LHCN-M2 (cell line): ENCODE data around the gene KCNH5. TPM values are rescaled to one million over a fixed set of nuclear protein-coding genes. Genes with fewer than 3 reads are reported as not detected.

Experiments used
- DNase-seq: peaks from one replicate; pipeline ENCODE4 v3.0.0-alpha.2; 2012; ENCODE audit warnings: low read depth
- total RNA-seq: library from RNA; depleted of rRNA; stranded (reverse); fragments of >200 nt; gene quantifications from 2 replicates; pipeline ENCODE4 v1.2.3, GENCODE V29; 2014

KCNH5 gene
- total RNA-seq, 1 experiment from 2014 or later: 0.06 TPM

DNA sequence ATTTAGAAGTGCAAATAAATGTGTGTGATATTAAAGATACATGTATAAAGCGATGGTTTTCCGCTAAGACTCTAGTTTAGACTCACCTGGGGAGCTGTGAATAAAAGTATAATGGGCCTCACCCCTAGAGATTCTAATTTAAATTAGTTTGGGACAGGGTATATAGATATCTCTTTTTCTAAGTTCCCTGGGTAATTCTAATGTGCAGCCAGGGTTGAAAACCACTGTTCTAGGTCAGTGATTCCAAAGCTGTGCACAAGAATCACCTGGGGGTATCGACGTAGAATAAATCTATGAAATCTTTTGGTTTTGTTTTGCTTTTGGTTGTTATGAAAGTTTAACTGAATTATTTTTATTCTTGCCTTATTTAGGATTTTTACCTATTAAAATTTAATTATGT lies 302.1 kb downstream of the KCNH5 start:
- DNase-seq: no peak

DNA sequence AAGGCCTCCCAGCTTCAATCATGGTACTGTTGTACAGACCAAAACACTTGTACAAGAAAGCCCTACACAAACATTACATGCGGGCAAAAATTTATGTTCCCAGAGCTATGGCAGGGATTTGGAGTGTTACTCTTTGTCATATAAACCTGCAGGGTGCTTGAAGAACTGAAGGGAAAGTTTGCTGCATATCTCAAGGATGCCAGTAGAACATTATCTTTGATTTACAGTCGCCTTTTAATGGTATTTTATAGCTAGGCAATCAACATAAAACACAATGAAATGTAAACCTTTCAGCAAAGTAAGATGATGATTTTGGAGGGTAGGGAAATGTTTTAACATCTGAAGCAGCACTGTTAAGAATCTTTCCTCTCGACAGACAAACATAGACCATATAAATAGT lies 305.6 kb downstream of the KCNH5 start:
- no peak for DNase-seq

DNA sequence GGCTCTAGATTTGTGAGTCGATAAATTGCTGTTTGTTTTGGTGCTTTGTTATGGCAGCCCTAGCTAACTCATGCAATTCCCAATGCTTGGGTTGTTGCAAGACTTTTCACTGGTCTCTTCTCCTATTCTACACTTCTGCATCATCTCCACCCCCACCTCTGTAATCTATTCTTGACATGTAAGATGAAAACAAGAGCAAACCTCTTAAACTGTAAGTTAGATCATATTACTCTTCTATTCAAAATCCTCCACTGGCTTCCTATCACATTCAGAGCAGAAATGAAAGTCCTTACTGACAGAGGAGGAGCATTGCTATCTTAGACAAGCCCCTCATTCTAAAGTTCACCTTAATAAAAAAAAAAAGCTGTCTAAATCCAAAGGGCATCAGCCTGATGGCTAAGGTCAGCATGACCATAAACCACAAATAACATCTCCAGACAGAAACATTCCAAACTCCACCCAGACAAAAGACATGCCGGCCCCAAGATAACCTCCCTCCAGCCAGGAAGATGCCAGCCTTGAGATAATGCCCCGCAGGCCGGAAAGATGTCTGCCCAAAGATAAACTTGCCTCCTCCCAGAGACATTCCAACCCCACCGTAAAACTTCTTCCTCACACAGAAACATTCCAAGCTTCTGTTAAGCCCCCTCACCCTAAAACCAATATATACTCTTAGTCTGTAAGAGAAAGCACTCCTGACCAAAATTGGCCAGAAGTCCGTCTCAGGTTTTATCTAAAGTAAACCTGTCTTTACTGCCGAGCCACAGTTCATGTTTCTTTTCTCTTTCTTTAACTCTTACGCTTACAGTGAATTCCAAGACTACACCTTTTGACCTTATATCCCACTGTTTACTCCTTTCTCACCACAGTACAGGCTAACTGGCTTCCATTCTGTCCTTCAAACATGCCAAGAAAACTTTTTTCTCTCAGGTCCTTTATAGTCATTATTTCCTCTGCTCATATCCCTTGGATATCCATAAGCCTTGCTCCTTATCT lies 308.9 kb downstream of the KCNH5 start:
- no peak for DNase-seq

GRCh38 chr14:62734831-62735230 lies 310.4 kb downstream of the KCNH5 start:
- no peak for DNase-seq

DNA sequence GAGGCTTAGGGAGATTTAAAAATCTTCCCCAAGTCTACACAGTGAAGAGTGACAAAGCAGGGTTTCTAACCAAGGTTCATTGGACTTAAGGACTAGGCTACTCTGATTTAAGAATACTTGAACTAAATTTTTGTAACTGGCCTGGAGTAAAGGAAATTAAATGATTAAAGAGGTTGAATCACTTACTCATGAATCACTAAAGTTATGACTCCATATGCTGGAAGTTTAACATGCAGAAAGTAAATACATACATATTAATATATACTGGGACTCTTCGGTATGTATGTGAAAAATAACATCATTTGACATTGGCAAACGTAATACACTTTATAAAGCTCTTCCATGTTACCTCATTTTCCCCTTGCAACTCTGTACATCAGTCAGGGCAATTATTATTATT lies 322.9 kb downstream of the KCNH5 start:
- DNase-seq: no peak

DNA sequence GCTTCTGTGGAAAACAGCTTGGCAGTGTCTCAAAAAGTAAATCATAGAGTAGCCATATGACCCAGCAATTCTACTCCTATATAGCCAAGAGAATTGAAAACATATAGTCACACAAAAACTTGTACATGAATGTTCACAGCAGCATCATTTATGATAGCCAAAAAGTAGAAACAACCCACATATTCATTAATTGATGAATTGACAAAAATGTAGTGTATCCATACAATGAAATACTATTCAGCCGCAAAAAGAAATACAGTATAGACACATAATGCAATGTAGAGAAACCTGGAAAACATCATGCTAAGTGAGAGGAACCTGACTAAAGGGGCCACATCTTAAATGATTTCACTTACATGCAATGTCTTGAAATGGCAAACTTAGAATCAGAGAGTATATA lies 326.6 kb downstream of the KCNH5 start:
- DNase-seq: no peak

GRCh38 chr14:62711351-62712023 lies 333.8 kb downstream of the KCNH5 start:
- DNase-seq: no peak

DNA sequence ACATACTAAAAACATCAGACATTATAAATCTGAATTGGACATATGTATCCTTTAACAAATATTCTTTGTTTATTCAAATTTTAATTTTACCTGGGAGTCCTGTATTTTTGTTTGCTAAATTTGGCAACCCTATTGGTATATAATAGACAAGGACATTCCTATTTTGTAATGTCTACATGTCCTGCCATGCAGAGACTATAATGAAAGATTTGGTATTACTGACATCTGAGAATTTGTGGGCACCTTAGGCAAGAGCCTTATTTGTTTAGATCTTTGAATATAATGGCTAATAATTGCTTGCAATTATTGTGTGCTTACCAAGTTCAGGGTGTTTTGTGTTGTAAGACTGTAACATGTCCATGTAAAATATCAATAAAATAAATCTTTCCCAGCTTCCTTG lies 334.4 kb downstream of the KCNH5 start:
- no peak for DNase-seq

DNA sequence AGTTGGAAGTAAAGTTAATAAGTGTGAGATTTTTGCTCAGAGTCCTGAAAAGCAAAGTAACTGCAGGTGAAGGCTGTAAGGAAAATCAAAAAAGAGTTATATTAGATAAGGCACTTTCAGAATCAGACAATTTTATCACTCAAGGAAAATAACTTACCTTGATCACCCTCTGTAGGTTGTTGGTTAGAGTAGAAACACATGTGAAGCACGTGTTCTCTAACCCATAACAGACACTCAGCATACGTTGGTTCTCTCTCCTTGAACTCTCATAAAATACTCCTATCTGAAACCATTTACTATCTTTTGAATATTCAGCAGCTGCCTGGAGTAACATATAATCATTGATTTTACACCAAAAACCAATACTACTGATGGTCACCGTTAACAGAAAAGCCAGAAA lies 335.5 kb downstream of the KCNH5 start:
- DNase-seq: no peak

DNA sequence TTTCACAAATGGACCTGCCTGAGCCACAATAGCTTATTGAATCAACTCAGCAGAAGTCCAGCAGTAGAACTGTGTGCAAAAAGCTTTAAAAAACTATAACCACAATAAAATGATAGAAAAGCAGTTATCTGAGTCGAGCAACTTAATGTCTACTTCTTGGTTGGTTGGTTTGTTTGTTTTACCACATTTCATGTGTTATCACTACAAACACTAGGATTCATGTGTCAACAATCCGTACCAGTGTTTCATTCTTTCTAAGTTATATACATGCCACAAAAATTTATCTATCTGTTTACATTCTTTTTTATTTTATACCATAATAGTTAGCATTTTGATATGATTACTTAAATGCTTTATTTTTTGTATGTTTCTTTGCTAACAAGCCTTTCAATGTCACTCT lies 339.0 kb downstream of the KCNH5 start:
- DNase-seq: no peak

DNA sequence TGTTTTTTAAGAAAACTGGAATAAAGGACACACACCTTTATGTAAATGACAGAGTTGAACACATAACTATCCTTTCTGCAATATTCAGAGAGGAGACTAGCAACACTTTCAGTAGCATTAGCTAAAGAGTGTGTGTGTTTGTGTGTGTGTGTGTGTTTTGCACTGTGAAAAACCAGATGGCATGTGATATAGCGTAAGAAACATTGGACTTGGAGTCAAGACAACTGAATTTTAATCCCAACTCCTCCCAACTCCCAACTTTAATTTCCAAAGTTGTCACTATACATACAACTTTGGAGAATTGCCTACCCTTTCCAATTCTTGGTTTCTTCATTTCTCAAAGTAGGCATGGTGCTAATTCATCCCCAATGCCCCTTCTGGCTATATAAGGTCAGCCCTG lies 347.8 kb downstream of the KCNH5 start:
- DNase-seq: no peak

- DNase-seq: no peak
Observed at GRCh38 chr14:62696929-62697328, 348.3 kb downstream of the KCNH5 start.

DNA sequence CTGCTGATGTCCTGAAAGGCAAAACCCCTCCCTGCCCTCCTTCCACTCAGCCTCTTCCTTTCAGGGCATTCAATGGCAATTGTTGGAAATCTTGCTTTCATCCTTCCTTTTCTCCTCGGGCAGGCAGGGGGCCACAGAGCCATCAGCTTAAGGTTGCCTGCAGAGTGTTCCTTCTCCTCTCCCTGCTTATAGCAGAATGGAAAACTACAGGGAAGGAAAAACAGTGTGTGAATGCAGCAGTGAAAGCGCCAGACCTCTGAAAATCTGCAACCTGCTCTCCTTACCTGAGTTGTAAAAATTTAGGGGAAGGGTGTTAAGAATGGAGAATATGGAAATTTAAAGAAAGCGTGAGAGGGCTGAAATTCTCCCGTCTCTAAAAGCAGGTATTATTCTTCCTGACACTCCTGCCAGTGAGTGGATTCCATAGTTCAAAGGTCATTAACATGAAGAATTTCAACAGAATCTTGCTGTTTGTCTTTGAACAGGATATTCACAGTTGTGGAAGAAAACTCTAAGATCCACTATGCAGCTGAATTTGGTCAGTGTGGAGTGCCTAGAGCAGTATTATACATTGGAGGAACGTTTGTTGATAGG lies 348.8 kb downstream of the KCNH5 start:
- no peak for DNase-seq

DNA sequence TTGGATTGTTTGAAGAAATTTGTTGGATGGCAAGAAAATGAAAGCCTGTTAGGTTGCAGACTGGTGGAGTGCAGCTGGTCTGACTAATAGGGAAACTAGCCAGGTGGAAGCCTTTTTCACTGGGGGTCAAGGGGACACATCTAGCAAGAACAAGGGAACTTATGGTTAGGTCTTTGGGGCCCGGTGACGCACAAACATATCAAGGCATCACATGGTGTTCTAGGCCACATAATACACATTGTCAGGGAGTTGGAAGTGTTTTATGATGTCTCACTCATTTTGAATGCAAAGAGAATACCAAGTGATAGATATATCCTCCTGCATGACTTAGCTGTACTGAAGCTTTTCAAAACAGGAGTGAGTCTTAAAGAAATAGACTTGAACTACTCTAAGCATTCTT lies 351.2 kb downstream of the KCNH5 start:
- DNase-seq: peak; percentile 17

DNA sequence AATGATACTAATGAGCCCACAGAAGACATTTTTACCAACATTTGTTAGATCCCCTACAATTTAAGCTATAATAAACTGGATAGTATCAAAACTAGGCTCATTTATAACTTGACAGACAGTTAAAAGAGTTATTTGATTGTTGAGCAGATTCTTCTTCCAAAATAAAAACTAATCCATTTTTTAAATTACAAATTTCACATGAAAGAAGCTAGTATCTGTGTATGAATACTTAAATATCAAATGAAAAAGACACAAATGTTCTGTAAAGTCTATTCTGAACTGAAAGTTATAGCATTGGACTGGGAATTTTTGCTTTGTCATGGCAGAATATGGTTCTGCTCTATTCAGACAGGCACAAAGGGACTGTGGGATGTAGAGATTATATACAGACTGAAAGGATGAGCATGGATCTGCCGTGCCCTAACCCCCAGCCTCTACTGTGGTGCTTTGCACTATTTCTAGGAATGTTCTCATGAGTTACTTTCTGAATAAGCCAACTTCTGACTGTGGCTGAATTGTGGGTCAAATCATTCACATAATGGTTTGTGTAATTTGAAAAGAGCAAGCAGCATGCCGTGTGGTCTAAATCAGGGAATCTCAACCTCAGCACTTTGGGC lies 352.7 kb downstream of the KCNH5 start:
- no peak for DNase-seq

DNA sequence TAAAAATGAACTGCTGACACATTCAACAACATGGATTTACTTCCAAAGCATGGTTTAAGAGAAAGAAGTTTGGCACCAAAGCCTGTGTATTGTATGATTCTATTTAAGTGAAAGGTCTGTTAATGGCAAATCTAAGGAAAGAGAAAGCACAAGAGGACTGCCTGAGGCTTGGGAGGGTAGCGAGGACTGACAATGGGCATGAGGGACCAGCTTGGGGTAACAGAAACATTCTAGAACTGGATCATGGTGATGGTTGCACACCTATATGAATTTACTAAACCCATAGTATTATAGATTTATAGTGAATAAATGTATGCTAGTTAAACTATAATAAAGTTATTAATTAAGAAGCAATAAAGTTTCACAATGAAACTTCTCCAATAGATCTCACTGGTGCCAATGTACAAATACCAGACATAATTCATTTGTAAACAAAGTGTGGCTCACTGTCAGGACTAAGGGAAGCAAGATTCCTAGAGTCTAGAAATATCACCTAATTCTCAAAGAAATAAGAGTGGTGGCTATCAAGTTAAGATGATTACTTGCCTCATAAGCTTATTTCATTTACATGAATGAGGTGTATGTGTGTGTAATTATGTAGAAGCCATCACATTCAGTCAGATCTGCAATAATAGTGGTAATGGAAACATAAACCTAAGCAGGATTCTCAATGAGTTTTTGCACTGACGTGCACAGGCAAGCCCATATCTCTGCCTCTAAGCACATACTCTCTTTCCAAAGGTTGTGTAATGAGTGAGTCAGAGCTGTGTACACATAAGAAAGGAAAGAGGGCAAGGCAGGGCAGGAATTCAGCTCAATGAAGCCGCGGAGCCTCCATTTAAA lies 353.4 kb downstream of the KCNH5 start:
- peak; percentile 21 for DNase-seq

DNA sequence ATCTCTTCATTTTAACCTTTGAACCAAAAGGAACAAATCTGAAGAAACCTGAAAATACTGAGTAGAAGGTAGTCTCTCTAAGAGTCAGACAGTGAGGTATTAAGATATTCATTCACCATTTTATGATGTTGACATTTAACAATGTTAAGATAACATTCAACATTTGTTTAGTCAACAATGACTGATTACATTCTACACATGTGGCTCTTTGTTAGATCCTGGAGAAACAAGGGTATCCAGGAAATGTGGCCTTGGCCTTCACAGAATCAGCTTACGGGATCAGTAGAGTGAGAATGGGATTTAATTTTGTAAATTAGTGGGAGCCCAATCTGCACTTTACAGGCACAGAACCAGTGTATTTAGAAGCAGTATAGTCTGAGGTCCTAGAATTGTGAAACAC lies 355.5 kb downstream of the KCNH5 start:
- no peak for DNase-seq

- DNase-seq: no peak
Observed at GRCh38 chr14:62687818-62688217, 357.4 kb downstream of the KCNH5 start.

DNA sequence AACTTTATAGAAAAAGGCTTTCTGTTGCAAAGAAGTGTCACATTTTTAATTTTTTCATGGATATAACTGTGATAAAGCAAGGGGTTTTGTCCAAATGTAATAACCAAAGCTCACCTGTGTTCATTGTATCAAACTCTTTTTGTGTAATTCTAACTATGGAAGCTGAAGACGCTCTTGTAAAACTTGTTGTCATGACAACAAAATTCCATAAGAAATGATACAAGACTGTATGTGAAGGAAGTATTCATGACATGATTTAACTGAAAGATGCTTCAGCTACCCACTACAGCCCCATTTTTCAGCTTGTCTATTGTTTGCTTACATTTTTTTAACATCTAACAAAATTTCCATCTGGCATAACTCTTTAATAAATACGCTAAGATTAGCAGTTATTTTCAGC lies 360.9 kb downstream of the KCNH5 start:
- DNase-seq: no peak

DNA sequence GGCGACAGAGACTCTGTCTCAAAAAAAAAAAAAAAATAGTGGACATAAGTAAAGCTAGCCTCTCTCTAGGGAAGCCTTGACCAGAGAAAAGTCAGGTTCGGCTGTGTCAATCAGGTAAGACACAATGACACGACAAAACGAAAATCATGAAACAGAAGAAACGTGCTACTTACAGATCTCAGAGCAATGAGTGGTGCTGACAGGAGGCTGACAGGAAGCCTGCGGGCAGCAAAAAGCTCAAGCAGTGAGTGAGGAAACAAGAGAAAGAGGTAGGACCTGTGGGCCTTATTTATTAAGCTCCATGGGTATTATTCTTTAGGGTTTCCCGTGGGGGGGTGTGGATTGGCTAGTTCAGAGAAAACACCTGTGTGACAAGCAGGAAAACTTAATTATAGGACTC lies 363.1 kb downstream of the KCNH5 start:
- no peak for DNase-seq

- no peak for DNase-seq
Observed at GRCh38 chr14:62674563-62675237, 370.6 kb downstream of the KCNH5 start.
